Karpas-422 (cell line): Measurements from ENCODE around the gene RSKR. TPM values are rescaled to one million over a fixed set of nuclear protein-coding genes. Genes with fewer than 3 reads are reported as not detected.

Experiments
- DNase-seq: peaks from one replicate; pipeline ENCODE4 v3.0.0-alpha.2; 2015
- H2AFZ ChIP-seq: fragments of 200-600 bp; sonication (generic); 2 replicates; pipeline ENCODE4 v1.6.1; 2014; ENCODE audit warnings: antibody characterized with exemption, low read length, mixed read lengths
- H3K27ac ChIP-seq: fragments of 200-600 bp; sonication (generic); 2 replicates; pipeline ENCODE4 v1.5.1; 2014; ENCODE audit warnings: mild to moderate bottlenecking, low read length, moderate library complexity
- H3K27me3 ChIP-seq: fragments of 200-600 bp; sonication (generic); 2 replicates; pipeline ENCODE4 v1.6.1; 2014; ENCODE audit warnings: low read length, mixed read lengths
- H3K36me3 ChIP-seq: fragments of 200-600 bp; sonication (generic); 2 replicates; pipeline ENCODE4 v1.6.1; 2014; ENCODE audit warnings: low read length, mixed read lengths; ENCODE audit not compliant: insufficient read depth
- H3K4me1 ChIP-seq: fragments of 200-600 bp; sonication (generic); 2 replicates; pipeline ENCODE4 v1.6.1; 2014; ENCODE audit warnings: mild to moderate bottlenecking, low read length, mixed read lengths
- H3K4me2 ChIP-seq: fragments of 200-600 bp; sonication (generic); 2 replicates; pipeline ENCODE4 v1.6.1; 2014; ENCODE audit warnings: low read length, low read depth, mild to moderate bottlenecking; ENCODE audit not compliant: poor library complexity, severe bottlenecking
- H3K4me3 ChIP-seq: fragments of 200-600 bp; sonication (generic); 2 replicates; pipeline ENCODE4 v1.5.1; 2014; ENCODE audit warnings: mild to moderate bottlenecking, antibody characterized with exemption, low read length, mixed read lengths
- H3K79me2 ChIP-seq: fragments of 200-600 bp; sonication (generic); 2 replicates; pipeline ENCODE4 v1.6.1; 2014; ENCODE audit warnings: mild to moderate bottlenecking, low read length, mixed read lengths
- H3K9ac ChIP-seq: fragments of 200-600 bp; sonication (generic); 2 replicates; pipeline ENCODE4 v1.6.0; 2014; ENCODE audit warnings: low read length
- H3K9me2 ChIP-seq: fragments of 200-600 bp; sonication (generic), shearing (Covaris generic); replicated peaks from 2 replicates; pipeline ENCODE4 v1.6.0; 2014; ENCODE audit warnings: mild to moderate bottlenecking, low read length, moderate library complexity; ENCODE audit not compliant: insufficient read depth
- H3K9me3 ChIP-seq: fragments of 300-700, 200-600 bp; sonication (generic); 2 replicates; pipeline ENCODE4 v1.6.1; 2014; ENCODE audit warnings: low read length, mixed read lengths
- H4K20me1 ChIP-seq: fragments of 200-600 bp; sonication (generic); 2 replicates; pipeline ENCODE4 v1.6.1; 2014; ENCODE audit warnings: mild to moderate bottlenecking, antibody characterized with exemption, low read length, low read depth; ENCODE audit not compliant: insufficient read depth
- total RNA-seq: library from RNA; depleted of rRNA; stranded (reverse); fragments of >200 nt; shearing (Covaris generic); gene quantifications from 2 replicates; pipeline ENCODE4 v1.2.3, GENCODE V29; 2014; ENCODE audit warnings: low replicate concordance; rRNA removed

Gene RSKR
- total RNA-seq, 1 experiment from 2014 or later: 33.5 TPM

DNA sequence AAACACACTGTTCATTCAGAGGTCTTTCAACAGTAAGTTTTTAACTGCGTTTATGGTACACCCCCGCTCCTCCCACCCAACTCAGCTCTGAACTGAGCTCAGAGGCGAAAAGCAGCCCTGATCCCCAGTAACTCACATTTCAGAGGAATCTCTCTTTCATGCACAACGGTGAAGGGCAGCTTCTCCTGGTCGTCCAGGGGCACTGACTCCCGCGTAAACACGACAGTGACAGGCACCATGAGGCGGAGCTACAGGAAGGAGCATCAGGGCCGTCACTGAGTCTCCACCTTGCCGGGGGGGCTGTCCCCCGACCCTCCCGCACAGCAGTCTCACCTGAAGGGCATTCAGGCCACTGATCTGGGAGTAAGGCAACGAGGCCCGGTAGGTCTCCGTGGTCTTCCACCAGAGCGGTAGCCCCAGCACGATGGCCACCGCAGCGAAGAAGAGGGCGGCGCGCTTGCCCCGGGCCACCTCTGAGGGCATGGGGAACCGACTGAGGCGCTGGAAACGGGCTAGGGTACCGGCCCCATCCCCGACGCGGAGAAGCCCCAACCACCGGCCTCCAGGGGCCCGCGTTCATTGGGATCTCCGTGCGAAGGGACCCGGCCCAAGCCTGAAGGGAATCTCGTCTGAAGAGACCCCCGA is 43.1 kb downstream of the RSKR start:
- Histone ChIP-seq H3K4me3 (peak overlapping the region; percentile 97), H3K9me3 (no peaks in the 10 kb centered on the region), H2AFZ (peak overlapping the region; percentile 89), H3K9me2 (no peaks in the 10 kb centered on the region), H4K20me1 (peaks cover 6% of the 10 kb centered on the region; the same call in 1 of the 2 replicates), H3K27me3 (no peaks in the 10 kb centered on the region), H3K9ac (peak overlapping the region; percentile 98), H3K27ac (peak overlapping the region; percentile 58), H3K4me1 (peaks cover 64% of the 10 kb centered on the region), H3K4me2 (peak overlapping the region; percentile 74), H3K36me3 (peaks cover 25% of the 10 kb centered on the region; the same call in 1 of the 2 replicates), H3K79me2 (peaks cover 47% of the 10 kb centered on the region)
- DNase-seq: peak; percentile 76

- H3K27me3 ChIP-seq: no peaks in the 10 kb centered on the region
- peak overlapping the region; percentile 40 for H3K27ac ChIP-seq
- peaks cover 58% of the 10 kb centered on the region for H3K4me1 ChIP-seq
- H3K4me3 ChIP-seq: peak overlapping the region; percentile 97
- peaks cover 55% of the 10 kb centered on the region for H3K79me2 ChIP-seq
- no peaks in the 10 kb centered on the region for H3K9me3 ChIP-seq
- H4K20me1 ChIP-seq: peaks cover 6% of the 10 kb centered on the region; the same call in 1 of the 2 replicates
- no peaks in the 10 kb centered on the region for H3K9me2 ChIP-seq
- peak overlapping the region; percentile 74 for H3K4me2 ChIP-seq
- H3K9ac ChIP-seq: 0 out of 2 replicates have a peak overlapping the region, but pooled peaks have one; percentile 98
- no peak overlapping the region for H2AFZ ChIP-seq
- DNase-seq: no peak
- H3K36me3 ChIP-seq: peaks cover 25% of the 10 kb centered on the region; the same call in 1 of the 2 replicates
Measured at GRCh38 chr17:28569446-28569845, 44.5 kb downstream of the RSKR start.

- peak; percentile 92 for DNase-seq
- peak overlapping the region; percentile 69 for H3K4me2 ChIP-seq
- peaks cover 48% of the 10 kb centered on the region for H3K4me1 ChIP-seq
- no peaks in the 10 kb centered on the region for H3K9me3 ChIP-seq
- H3K9me2 ChIP-seq: no peaks in the 10 kb centered on the region
- peak overlapping the region; percentile 86 for H3K27ac ChIP-seq
- H3K27me3 ChIP-seq: no peaks in the 10 kb centered on the region
- H3K9ac ChIP-seq: peak overlapping the region; percentile 44; the same call in 1 of the 2 replicates
- peaks cover 6% of the 10 kb centered on the region; the same call in 1 of the 2 replicates for H4K20me1 ChIP-seq
- H2AFZ ChIP-seq: no peak overlapping the region
- H3K4me3 ChIP-seq: peak overlapping the region; percentile 52
- H3K79me2 ChIP-seq: peaks cover 66% of the 10 kb centered on the region
- peaks cover 28% of the 10 kb centered on the region; the same call in 1 of the 2 replicates for H3K36me3 ChIP-seq
Measured at GRCh38 chr17:28567604-28568003, 46.4 kb downstream of the RSKR start.

DNA sequence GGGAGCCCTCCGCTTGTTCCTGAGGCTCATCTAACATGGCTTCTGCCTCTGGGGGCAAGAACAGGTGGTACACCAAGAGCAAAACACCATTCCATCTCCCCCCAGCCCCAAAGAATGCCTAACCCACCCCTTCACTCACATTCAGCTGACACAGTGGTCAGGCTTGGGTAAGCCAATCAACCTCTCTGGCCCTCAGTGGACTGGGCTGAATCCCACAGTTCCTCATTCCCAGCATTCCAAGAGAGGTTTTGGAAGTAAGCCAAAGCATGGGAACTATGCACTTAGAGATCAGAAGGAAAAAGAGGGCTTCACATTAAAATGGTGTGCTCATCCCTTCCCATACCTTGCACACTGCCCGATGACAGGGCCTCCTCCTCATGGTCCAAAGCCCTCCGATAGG is 50.5 kb downstream of the RSKR start:
- Histone ChIP-seq H3K9me2 (no peaks in the 10 kb centered on the region), H3K9ac (no peak overlapping the region), H4K20me1 (peaks cover 6% of the 10 kb centered on the region; the same call in 1 of the 2 replicates), H3K9me3 (no peaks in the 10 kb centered on the region), H3K27me3 (no peaks in the 10 kb centered on the region), H3K36me3 (peaks cover 39% of the 10 kb centered on the region), H3K4me2 (no peak overlapping the region), H3K27ac (no peak overlapping the region), H2AFZ (no peak overlapping the region), H3K79me2 (peaks cover 43% of the 10 kb centered on the region), H3K4me1 (peaks cover 20% of the 10 kb centered on the region), H3K4me3 (no peak overlapping the region)
- no peak for DNase-seq

Other genes with a start within 250 kb of the RSKR start
- gene SEBOX, start 249.0 kb downstream of the RSKR start, total RNA-seq: not detected in 2 replicates
- gene VTN, start 243.9 kb downstream of the RSKR start, total RNA-seq: 4.2 TPM in 1 of 2 replicates, not detected in the other
- gene SARM1, start 242.5 kb downstream of the RSKR start, total RNA-seq: 23.9 and 26.9 TPM in 2 replicates
- 2.0 and 5.0 TPM in 2 replicates for gene SLC46A1, start 208.0 kb downstream of the RSKR start, total RNA-seq
- gene SLC13A2, start 140.5 kb downstream of the RSKR start, total RNA-seq: not detected in 2 replicates
- gene FOXN1, start 107.8 kb downstream of the RSKR start, total RNA-seq: not detected in 2 replicates
- 34.0 and 70.2 TPM in 2 replicates for gene UNC119, start 61.6 kb downstream of the RSKR start, total RNA-seq
- gene PIGS, start 42.7 kb downstream of the RSKR start, total RNA-seq: 39.2 and 50.2 TPM in 2 replicates
- 309 and 552 TPM in 2 replicates for gene ALDOC, start 37.3 kb downstream of the RSKR start, total RNA-seq
- 51.0 and 58.1 TPM in 2 replicates for gene SPAG5, start 15.2 kb downstream of the RSKR start, total RNA-seq
- gene BLTP2, start 31.0 kb upstream of the RSKR start, total RNA-seq: 133 and 152 TPM in 2 replicates
- 32.3 and 39.7 TPM in 2 replicates for gene SDF2, start 47.7 kb upstream of the RSKR start, total RNA-seq
- gene SUPT6H, start 48.0 kb upstream of the RSKR start, total RNA-seq: 91.5 and 109 TPM in 2 replicates
- 2.7 and 7.3 TPM in 2 replicates for gene PROCA1, start 97.7 kb upstream of the RSKR start, total RNA-seq
- not detected in 2 replicates for gene RAB34, start 103.7 kb upstream of the RSKR start, total RNA-seq
- gene RPL23A, start 105.8 kb upstream of the RSKR start, total RNA-seq: 1,170 and 1,763 TPM in 2 replicates
- 2.1 and 3.8 TPM in 2 replicates for gene TLCD1, start 112.0 kb upstream of the RSKR start, total RNA-seq
- gene NEK8, start 114.6 kb upstream of the RSKR start, total RNA-seq: 9.4 and 13.8 TPM in 2 replicates
- 40.1 and 40.7 TPM in 2 replicates for gene TRAF4, start 129.8 kb upstream of the RSKR start, total RNA-seq
- 8.0 and 9.6 TPM in 2 replicates for gene FAM222B, start 228.6 kb upstream of the RSKR start, total RNA-seq
- 19.5 and 46.2 TPM in 2 replicates for gene ERAL1, start 240.8 kb upstream of the RSKR start, total RNA-seq